ENCODE results near the gene RNF121.

Gene RNF121

DNA sequence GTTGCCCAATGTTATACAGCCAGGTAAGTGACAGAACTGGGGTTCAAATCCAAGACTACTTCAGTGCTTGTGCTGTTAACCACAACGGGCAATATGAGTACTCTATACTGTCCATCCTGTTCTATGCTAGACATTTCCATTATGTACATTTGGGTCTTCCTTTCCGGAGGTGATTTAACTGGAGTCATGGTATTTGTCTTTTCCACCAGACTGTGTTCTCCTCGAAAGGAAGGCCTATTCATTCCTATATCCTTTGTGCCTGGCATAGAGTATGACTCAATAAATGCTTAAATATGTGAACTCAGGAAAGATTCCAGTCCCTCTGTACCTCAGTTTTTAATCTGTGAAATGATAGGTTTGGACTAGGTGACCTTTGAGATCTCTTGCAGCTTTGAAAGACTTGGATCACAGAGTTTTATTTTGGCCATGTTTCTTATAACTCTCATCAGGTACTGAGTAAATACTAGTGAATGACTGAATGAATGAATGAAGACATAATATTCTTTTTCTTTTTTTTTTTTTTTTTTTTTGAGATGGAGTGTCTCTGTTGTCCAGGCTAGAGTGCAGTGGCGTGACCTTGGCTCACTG lies 6.6 kb downstream of the RNF121 start:
- DNase-seq: no peak

DNA sequence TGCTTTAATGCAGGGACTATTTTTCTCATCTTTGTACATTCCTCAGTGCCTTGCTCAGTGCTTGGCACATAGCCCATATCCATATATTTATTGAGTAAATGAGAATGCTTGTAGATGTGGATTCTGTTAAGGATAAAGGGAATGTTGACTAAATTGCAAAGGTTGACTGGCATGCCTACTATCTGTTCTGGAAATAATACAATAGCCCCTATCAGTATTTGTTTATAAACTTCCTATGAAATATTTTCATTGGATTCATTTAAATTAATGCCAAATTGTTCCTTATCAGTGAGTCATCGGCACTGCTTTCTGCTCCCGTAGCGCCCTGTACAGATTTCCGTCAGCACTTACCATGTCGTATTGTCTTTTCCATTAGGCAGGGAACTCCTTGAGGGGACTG lies 8.0 kb downstream of the RNF121 start:
- DNase-seq: no peak

DNA sequence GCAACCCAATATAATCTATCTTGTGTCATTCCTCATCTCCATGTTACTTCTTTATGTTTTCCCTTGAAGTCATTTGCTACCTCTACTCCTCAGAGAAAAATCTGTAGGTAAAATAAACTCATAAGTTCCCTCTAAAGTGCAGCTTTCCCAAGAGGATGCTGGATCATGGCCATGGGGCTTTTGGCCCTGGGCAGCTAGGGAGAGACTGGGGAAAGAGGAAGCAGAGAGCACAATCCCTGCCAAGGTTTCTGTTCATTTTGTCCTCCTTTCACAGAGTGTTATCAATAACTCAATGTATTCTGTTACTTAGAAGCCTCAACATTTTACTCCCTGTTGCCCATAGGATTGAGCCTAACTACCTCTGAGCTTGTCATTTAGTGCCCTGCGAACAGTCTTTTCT lies 9.0 kb downstream of the RNF121 start:
- DNase-seq: no peak

DNA sequence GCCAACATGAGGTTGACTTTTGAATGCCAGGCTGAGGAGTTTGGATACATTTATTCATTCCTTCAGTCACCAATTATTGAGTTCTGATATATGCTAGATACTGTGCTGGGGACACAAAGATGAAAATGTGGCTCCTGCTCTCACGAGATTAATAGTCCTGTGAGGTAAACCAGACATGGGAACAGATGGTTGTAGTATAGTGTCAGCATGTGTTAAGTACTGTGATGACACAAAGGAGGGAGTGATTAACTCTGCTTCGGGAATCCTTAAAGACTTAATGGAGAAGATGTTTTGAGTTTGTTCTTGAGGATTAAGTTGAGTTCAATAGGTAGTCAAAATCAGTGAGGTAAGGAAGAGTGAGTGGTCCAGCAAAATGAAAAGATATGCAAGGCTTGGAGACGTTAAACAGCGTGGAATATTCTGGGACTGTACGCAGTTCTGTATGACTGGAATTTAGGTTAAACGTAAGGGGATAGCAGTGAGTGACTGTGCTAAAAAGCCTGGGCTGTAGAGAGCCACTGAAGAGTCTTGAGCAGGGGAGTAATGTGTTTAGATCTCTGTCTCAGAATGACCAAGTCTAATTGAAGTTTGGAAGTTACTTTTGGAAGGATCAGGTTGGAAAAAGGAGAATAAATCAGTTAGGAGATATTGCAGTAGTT lies 11.8 kb downstream of the RNF121 start:
- no peak for DNase-seq

DNA sequence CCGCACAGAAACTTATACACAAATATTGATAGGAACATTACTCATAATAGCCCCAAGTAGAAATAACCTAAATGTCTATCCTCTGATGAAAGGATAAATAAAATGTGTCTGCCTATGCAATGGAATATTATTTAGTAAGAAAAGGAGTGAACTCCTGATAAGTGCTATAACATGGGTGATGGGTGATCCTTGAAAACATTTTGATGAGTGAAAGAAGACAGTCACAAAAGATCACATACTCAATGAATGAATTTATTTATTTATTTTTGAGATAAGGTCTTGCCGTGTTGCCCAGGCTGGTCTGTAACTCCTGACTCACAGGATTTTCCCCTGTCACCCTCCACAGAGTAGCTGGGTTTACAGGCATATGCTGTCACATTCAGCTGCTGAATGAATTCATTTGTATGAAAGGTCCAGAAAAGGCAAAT lies 17.3 kb downstream of the RNF121 start:
- DNase-seq: no peak

DNA sequence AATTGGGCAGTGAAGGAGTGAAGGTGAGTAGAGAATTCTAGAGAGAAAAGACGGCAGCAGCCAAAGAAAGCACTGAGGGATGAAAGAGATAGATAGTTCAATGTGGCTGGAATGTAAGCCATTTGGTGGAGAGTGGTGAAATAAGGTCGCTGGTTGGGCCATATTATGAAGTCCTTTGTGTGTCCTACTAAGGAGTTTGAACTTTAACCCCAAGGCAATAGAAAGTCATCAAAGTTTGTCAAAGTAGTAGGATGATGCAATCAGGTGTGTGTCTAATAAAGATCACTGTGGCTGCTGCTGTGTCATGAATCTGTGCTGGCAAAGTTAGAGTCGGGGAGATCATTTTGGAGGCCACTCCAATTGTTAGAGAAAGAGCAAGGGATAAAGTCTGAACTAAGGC lies 18.7 kb downstream of the RNF121 start:
- no peak for DNase-seq

DNA sequence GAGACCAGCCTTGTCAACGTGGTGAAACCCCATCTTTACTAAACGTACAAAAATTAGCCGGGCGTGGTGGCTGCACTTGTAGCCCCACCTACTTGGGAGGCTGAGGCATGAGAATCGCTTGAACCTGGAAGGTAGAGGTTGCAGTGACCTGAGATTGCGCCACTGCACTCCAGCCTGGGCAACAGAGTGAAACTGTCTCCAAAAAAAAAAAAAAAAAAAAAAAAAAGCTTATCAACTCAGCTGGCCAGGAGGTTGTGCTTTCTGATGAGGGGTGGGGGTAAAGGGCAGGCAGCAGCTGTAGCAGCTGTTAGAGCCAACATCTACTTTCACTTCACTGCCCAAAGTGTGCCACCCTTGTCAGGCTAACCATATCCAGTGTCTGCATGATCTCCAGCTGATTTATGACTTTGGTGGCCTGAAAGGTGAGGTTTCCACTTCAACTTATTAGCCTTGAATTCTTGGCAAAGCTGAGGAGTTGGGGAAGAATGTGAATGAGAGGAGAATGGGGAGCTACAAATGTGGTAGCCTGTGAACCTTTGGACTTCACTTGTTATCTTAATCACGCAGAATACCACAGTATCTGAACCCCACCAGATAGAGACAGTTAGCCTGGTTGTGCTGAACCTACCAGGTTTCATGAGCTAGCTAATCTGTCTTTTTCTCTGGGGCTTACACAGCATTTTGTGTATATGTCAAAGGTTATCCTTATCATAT lies 19.6 kb downstream of the RNF121 start:
- no peak for DNase-seq

DNA sequence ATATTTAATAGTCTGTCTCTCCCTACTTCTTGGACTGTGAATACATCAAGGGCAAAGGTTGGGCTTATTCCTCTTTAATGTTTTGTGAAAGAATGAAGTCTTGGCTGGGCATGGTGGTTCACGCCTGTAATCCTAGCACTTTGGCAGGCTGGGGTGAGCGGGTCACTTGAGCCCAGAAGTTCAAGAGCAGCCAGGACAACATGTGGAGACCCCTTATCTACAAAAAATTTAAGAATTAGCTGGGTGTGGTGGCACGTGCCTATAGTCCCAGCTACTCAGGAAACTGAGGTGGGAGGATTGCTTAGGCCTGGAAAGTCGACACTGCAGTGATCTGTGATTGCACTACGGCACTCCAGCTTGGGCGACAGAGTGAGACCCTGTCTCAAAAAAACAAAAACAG lies 20.2 kb downstream of the RNF121 start:
- DNase-seq: no peak

DNA sequence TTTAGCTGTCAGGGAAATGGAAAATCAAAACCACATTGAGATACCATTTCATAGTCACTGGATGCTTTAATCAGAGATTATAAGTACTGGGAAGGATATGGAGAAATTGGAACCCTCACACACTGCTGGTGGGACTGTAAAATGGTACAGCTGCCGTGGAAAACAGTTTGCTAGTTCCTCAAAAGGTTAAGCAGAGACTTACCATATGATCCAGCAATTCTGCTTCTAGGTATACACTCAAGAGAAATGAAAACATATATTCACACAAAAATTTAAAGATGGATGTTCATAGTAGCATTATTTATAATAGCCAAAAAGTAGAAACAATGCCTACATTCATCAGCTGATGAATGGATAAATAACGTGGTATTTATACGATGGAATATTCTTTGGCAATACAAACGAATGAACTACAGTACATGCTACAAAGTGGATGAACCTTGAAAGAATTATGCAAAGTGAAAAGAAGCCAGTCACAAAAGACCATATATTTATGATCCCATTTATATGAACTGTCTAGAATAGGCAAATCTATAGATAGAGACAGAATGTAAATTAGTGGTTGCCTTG lies 23.0 kb downstream of the RNF121 start:
- DNase-seq: no peak

DNA sequence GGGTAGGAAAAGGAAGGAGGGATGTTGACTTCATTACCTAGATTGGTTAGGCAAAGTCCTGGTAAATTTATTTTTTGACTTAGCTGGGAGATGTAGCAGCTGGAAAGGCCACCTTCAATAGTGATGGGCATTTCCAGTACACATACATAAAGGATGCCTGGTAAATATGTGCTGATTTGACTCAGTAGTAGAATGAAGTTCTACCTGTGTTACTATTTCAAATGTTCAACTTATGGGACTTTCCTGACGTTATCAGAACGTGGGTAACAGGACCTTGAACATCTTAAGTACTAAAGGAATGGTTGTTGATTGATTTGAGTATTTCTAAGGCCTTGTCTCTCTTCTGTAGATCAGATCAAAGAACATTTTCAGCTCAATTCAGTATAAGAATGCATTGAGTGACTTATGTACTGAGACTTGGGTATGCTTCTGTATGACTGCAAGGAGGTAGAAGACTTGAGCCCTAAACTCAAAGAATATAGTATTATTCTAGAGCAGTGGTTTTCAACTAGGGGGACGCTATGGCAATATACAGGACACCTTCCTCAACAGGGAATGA lies 27.1 kb downstream of the RNF121 start:
- DNase-seq: no peak

DNA sequence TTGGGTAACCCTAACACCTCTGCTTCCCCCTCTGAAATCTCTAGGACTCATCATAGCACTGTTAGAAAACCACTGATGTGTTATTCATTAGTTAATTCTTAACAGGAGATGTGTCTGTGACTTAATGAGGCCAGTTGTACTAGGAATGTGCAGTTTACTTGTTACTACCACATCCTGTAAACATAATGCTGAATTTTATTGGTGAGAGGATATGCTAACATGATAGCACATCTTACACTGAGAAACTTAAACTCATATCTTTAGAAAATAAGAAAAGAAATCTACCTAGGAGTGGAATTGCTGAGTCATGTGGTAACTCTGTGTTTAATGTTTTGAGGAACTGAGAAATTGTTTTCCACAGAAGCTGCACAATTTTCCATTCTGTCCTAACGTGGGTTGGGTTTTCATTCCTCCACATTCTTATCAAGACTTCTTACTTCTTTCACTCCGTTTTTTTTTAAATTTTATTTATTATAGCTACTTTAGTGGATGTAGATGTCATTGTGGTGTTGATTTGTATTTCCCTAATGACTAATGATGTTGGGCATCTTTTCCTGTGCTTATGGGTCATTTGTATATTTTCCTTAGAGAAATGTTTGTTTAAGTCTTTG lies 33.7 kb downstream of the RNF121 start:
- no peak for DNase-seq

DNA sequence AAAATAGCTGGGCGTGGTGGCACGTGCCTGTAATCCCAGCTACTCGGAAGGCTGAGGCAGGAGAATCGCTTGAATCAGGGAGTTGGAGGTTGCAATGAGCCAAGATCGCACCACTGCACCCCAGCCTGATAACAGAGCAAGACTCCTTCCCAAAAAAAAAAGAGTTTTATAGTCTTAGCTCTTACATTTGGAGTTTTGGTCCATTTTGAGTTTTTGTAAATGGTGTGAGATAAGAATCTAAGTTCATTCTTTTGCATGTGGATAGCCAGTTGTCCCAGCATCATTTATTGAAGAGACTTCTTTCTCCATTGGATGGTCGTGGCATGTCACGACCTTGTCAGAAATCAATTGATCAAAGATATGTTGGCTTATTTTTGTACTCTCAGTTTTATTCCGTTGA lies 34.6 kb downstream of the RNF121 start:
- no peak for DNase-seq

DNA sequence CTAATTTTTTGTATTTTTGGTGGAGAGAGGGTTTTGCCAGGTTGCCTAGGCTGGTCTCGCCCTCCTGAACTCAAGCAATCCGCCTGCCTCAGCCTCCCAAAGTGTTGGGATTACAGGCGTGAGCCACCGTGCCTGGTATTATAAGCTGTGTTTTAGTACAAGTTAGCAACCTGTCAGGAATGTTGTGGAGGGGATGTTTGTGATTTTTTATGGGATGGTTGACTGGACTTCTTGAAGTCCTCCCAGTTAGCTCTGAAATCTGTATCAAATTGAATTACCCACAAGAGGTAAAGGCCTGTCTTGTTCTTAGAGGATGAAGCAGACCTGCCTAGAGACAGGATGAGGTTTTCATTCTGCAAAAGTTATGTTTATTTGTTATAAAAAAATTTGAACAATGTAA lies 35.8 kb downstream of the RNF121 start:
- no peak for DNase-seq

DNA sequence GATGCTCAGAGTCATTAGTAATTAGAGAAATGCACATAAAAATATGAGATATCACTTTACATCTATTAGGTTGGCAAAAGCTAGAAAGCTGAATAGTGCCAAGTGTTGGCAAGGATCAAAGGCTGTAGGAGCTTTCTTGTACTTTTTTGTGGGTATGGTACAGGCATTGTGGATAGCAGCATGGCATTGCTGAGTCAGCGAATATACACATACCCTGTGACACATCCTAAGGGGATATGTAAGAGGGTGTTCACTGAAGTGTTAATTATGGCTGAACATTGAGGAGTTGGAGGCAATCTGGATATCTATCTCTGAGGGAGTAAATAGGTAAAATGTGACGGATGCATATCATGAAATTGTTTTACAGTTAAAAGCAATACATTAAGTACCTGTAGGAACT lies 42.8 kb downstream of the RNF121 start:
- DNase-seq: no peak

DNA sequence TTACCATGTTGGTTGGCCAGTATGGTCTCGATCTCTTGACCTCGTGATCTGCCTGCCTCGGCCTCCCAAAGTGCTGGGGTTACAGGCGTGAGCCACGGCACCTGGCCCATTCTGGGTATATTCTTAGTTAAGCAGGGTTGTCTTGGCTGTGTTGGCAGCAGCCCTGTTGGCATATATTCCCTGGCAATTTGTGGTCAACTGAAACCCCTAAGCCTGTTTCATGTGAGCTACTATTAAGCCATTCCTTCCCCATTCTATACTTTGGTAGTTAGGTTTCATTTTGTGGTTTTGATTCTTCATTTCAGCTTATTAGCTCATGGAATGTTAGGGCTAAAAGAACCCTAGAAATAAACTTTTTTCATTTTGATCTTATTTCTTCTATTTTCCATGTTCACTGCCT lies 47.7 kb downstream of the RNF121 start:
- DNase-seq: no peak

DNA sequence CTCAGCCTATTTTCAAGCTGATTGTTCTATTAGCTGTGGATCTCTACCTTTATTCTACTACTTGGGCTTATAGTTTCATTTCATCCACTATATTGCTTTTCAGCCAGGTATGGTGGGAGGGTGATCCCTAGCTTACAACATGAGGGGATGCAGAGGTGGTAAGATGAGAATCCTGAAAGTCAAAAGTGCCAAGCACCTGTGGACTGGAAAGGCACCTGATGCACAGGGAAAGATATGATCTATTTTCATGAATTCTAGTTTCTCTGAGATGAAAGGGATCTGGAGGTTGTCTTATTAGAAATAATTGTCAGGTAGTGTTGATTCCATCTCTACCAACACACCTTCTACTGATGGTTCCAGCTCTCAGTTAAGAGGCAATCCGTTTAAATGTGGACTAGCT lies 48.2 kb downstream of the RNF121 start:
- no peak for DNase-seq

DNA sequence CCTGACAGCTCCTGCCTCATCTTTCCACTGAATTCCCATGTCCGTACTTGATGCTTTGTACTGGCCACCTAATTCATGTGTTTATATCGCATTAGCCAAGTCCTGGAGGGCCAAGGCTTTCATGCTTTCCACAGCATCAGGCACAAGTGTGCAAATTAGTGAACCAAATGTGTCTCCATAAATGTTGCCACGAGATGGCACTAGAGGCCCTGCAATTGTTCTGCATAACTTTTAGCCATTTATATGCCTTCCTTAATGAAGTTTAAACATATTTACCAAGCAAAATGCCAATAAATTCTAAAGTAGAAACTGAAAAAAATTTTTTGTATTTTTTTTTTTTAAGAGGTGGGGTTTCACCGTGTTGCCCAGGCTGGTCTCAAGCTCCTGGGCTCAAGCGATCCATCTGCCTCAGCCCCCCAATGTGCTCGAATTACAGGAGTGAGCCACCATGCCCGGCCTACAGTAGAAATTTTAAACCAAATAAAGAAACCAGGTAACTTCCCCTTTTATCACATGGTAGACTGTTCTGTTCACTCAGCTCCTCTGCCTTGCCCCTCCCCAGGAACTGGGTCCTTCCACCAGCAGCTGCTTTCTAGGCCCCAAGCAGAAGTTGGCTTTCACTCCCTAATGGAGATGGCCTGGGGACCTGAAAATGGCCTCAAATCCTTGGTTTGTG lies 49.0 kb downstream of the RNF121 start:
- peak; percentile 58 for DNase-seq

DNA sequence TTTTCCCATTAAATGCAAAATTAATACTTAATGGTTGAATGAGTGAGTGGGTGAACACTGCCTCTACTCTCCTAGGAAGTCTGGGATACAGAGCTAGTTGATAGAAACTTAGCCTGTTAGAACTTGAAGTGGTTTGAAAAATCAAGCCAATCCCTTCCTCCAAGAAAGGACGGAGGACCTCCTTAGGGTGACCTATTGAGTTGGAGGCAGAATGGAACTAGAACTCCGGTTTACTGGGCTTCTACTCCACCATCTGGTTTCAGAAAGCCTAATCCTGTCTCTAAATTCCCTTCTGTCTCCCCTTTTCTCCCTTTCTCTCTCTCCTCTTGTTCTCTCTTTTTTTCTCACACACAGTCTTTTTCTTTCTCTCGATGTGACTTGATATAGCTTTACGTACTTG lies 50.2 kb downstream of the RNF121 start:
- no peak for DNase-seq

DNA sequence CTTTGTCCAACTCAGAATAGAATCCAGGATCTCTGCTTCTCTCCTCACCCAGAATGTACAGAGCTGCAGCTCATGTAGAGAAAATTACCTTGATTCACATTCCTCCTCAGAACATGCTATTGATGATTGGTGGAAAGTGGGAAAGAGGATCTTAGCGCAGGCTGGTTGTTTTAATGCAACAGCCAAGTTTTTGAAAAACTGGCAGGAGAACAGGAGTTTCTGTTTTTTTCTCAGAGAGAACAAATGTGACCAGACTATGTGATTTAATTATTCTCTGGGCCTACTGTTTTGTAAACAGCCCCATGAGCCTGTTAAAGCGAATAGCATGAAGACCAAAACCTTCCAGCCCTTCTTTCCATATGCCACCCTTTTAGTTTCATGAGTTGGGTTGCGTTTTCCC lies 50.8 kb downstream of the RNF121 start:
- no peak for DNase-seq

DNA sequence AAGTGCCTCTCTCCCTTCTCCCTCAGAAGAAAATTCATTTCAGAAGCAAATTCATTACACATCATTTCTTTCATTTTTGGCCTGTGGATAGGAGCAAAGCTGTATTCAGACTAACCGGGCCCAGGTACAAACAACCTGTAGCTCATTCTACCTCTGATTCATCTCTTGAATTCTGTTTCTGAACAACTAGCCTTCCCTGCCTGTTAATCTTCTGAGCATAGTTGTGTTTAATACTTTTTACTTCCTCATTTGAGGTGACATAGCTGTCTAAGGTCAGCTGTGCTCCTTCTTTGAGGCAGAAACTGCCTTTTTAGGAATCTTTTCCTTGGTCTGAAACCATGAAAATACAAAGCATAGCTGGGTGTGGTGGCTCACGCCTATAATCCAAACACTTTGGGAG lies 57.3 kb downstream of the RNF121 start:
- DNase-seq: no peak

DNA sequence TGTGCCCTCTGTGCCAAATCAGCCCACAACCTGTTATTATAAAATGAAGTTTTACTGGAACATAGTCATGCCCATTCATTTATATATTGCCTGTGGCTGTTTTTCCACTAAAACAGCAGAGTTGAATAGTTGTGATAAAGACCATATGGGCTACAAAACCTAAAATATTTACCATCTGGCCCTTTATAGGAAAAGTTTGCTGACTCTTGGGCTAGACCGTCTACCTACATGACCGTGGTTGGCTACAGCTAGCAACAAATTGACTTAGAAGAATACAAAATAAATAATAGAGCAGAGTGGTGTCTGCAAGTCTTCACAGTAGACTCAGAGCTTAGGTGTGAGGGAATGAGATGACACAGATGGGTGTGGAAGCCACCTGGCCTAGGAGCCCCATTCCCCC lies 58.7 kb downstream of the RNF121 start:
- no peak for DNase-seq

DNA sequence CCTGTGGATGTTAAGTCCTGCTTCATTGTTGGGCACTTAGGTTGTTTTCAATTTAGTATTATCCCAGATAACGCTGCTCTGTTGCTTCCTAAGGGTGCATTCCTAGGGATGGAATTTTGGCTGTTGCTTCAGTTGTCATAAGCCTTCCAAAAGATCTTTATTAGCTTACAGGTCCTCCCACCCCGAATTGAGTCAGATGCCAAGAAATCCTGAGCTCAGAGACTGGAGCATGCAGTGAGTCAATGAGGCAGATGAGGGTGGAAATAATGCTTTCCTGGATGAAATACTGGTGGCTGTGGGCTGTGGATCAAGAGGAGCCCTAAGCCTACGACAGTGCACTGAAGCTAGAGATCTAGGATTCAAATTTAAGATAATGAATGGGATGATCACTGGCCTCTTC lies 59.2 kb downstream of the RNF121 start:
- no peak for DNase-seq

DNA sequence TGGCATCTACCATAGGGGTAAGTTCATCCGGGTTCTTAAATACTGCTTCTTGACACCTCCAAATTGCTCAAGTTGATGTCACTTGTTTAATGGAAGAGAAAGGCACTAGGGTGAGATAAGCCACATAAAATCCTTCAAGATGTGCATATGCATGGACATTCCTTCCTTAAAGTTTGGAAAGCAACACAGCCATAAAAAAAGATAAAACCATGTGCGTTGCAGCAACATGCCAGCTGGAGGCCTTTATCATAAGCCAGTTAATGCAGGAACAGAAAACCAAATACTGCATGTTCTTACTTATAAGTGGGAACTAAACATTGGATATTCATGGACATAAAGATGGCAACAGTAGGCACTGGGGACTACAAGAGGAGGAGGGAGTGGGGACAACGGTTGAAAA lies 61.9 kb downstream of the RNF121 start:
- no peak for DNase-seq

Data from NCI-H2107 (cell line).